HepG2 (cell line): ENCODE results near the gene ZMYND8. TPM values are rescaled to one million over a fixed set of nuclear protein-coding genes. Genes with fewer than 3 reads are reported as not detected.

ENCODE experiments used
- AGO2 ChIP-seq: fragments of 200-400 bp; formaldehyde crosslinking; optimal IDR thresholded peaks from 2 replicates; pipeline ENCODE3; 2017; ENCODE audit warnings: mild to moderate bottlenecking, low read depth, low read length, moderate library complexity
- DNMT3B ChIP-seq: conservative IDR thresholded peaks from 2 replicates; pipeline ENCODE4 v1.6.1; 2016; ENCODE audit warnings: missing biosample characterization, control low read depth
- FOXJ3 ChIP-seq: sonication (generic); formaldehyde crosslinking; IDR thresholded peaks from 2 replicates; pipeline ENCODE4 v1.4.0; 2020; ENCODE audit warnings: missing genetic modification reagents, mild to moderate bottlenecking, borderline replicate concordance
- JUND ChIP-seq: sonication (generic); formaldehyde crosslinking; IDR thresholded peaks from 2 replicates; pipeline ENCODE4 v1.8.0; 2022; ENCODE audit warnings: mild to moderate bottlenecking, missing genetic modification reagents
- MED1 ChIP-seq: sonication (generic); formaldehyde crosslinking; IDR thresholded peaks from 2 replicates; pipeline ENCODE4 v1.4.0; 2020; ENCODE audit warnings: missing genetic modification reagents
- MZF1 ChIP-seq: sonication (generic); formaldehyde crosslinking; IDR thresholded peaks from 2 replicates; pipeline ENCODE4 v1.8.1; 2023; ENCODE audit warnings: mild to moderate bottlenecking, missing genetic modification reagents, borderline replicate concordance
- PRMT3 ChIP-seq: sonication (generic); formaldehyde crosslinking; IDR thresholded peaks from 2 replicates; pipeline ENCODE4 v1.8.1; 2022; ENCODE audit warnings: low read depth, mild to moderate bottlenecking, moderate library complexity, missing genetic modification reagents, borderline replicate concordance
- RBFOX2 ChIP-seq: fragments of 200-400 bp; formaldehyde crosslinking; IDR thresholded peaks from 2 replicates; pipeline ENCODE4 v1.6.1; 2017; ENCODE audit warnings: low read depth, mild to moderate bottlenecking, low read length
- SYNCRIP ChIP-seq: fragments of 200-400 bp; formaldehyde crosslinking; IDR thresholded peaks from 2 replicates; pipeline ENCODE4 v1.6.1; 2018; ENCODE audit warnings: mild to moderate bottlenecking, low read depth, low read length; ENCODE audit not compliant: insufficient read depth
- TAF1 ChIP-seq: sonication (generic); formaldehyde crosslinking; IDR thresholded peaks from 2 replicates; pipeline ENCODE4 v1.4.0; 2020; ENCODE audit warnings: missing genetic modification reagents
- TBX3 ChIP-seq: fragments of 450-650 bp; IDR thresholded peaks from 2 replicates; pipeline ENCODE4 v1.6.1; 2017; ENCODE audit warnings: antibody characterized with exemption, mild to moderate bottlenecking, inconsistent platforms, borderline replicate concordance
- ZBTB7B ChIP-seq: sonication (generic); formaldehyde crosslinking; IDR thresholded peaks from 2 replicates; pipeline ENCODE4 v1.4.0; 2020; ENCODE audit warnings: missing genetic modification reagents
- ZBTB8A ChIP-seq: sonication (generic); formaldehyde crosslinking; IDR thresholded peaks from 2 replicates; pipeline ENCODE4 v1.4.0; 2020; ENCODE audit warnings: mild to moderate bottlenecking, low read depth, missing genetic modification reagents, borderline replicate concordance
- ZNF160 ChIP-seq: sonication (generic); formaldehyde crosslinking; IDR thresholded peaks from 2 replicates; pipeline ENCODE4 v1.8.0; 2022; ENCODE audit warnings: mild to moderate bottlenecking, inconsistent platforms, missing genetic modification reagents
- ZNF180 ChIP-seq: sonication (generic); formaldehyde crosslinking; IDR thresholded peaks from 2 replicates; pipeline ENCODE4 v1.4.0; 2020; ENCODE audit warnings: low read depth, missing genetic modification reagents, borderline replicate concordance
- ZSCAN12 ChIP-seq: sonication (generic); formaldehyde crosslinking; IDR thresholded peaks from 2 replicates; pipeline ENCODE4 v1.9.0; 2021; ENCODE audit warnings: mild to moderate bottlenecking, missing genetic modification reagents
- polyA plus RNA-seq, 8 experiments: library from polyadenylated mRNA; depleted of rRNA in 3 of 8; stranded (reverse) in 7 of 8; unstranded in 1 of 8; fragments of >200 nt; fragmentation: Illumina TruSeq in 4 of 8; extraction: Trizol in 4 of 8; gene quantifications; 2 replicates each; pipeline versions ENCODE4 v1.2.1 to v1.2.3, GENCODE V29; 2011 to 2016; ENCODE audit warnings: low read depth in 4 of 8, missing spikeins in 1 of 8, mixed read lengths in 1 of 8; ENCODE audit not compliant: insufficient read depth in 1 of 8
- total RNA-seq, 5 experiments: library from RNA; depleted of rRNA; stranded (reverse); fragments of >200 nt; fragmentation: Illumina TruSeq; extraction: Trizol; gene quantifications; 2 replicates each; pipeline ENCODE4 v1.2.3, GENCODE V29; 2016; ENCODE audit warnings: low read depth in 1 of 5
- TF ChIP-seq, protein P1 (sequence below): sonication (generic); formaldehyde crosslinking; IDR thresholded peaks from 2 replicates; pipeline ENCODE4 v1.8.1; 2023; ENCODE audit warnings: mild to moderate bottlenecking, missing genetic modification reagents
- TF ChIP-seq, protein P2 (sequence below): sonication (generic); formaldehyde crosslinking; IDR thresholded peaks from 2 replicates; pipeline ENCODE4 v1.5.1; 2020; ENCODE audit warnings: missing genetic modification reagents, mild to moderate bottlenecking, borderline replicate concordance
- TF ChIP-seq, protein P3 (sequence below): sonication (generic); formaldehyde crosslinking; IDR thresholded peaks from 2 replicates; pipeline ENCODE4 v1.5.0; 2020; ENCODE audit warnings: missing genetic modification reagents, mild to moderate bottlenecking, borderline replicate concordance
- TF ChIP-seq, protein P4 (sequence below): sonication (generic); formaldehyde crosslinking; IDR thresholded peaks from 2 replicates; pipeline ENCODE4 v1.4.0; 2020; ENCODE audit warnings: missing genetic modification reagents, borderline replicate concordance
- TF ChIP-seq, protein P5 (sequence below): IDR thresholded peaks from 2 replicates; pipeline ENCODE4 v1.6.1; 2018; ENCODE audit warnings: missing genetic modification reagents

ZMYND8 gene
- total and polyA plus RNA-seq, 2 of the 13 experiments (the other 11 are each of a cell fraction or from before 2014, with no cell fraction given), result 53.9 to 84.7 TPM

DNA sequence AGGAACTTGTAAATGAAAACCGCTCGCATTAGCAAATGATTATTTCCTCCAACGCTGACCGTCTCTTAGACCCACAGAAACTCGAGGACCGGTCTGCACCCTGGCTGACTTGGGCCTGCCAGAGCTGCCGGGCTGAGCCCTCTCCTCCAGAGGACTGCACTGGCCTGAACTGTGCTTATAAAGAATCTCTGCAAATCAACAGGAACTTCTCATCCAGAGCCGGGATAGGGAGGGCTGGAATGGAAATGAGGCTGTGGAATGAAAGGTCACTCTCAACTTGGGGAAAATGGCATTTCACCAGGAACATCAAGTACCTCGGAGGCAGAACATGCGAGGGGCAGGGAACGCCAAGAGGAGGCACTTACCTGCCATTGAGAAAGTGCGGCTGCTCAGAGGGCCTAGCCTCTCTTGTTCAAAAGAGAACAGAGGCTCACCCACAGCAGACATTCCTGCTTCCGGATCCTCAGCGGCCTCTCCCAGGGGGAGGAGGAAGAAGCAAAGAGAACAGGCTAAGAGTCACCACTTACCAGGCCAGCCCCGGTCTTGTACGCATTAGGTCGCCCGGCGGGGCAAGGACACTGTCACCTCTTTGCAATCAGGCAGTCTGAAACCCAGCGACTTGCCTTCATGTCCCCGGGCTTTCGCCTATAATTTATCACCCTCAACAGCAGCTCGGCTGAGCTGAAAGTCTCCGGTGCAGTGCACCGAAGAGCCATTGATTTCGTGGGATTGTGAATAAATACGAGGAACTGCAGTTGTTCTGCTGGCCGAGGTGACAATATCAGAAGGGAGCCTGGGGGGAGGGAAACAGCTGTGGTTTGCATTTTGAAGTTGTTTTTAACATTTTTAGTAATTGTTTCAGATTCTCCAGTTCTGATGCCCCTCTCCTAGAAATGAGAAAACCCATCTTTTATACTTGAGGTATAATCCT is 37.6 kb downstream of the ZMYND8 start (continued):
- TF ChIP-seq ZNF180 (no peak), PRMT3 (CRISPR knock-in tag) (no peak), DNMT3B (CRISPR knock-in tag) (no peak), JUND (CRISPR knock-in tag) (no peak), SYNCRIP (no peak), MZF1 (CRISPR knock-in tag) (no peak), FOXJ3 (CRISPR knock-in tag) (no peak), ZSCAN12 (CRISPR knock-in tag) (no peak), MED1 (peak; percentile 11), RBFOX2 (no peak), TBX3 (no peak), ZNF160 (no peak), TAF1 (CRISPR knock-in tag) (no peak), ZBTB8A (0 out of 2 replicates have a peak, but pooled peaks have one; percentile 84), ZBTB7B (CRISPR knock-in tag) (0 out of 2 replicates have a peak, but pooled peaks have one; percentile 9), AGO2 (no peak)
- TF ChIP-seq, protein P1, sequence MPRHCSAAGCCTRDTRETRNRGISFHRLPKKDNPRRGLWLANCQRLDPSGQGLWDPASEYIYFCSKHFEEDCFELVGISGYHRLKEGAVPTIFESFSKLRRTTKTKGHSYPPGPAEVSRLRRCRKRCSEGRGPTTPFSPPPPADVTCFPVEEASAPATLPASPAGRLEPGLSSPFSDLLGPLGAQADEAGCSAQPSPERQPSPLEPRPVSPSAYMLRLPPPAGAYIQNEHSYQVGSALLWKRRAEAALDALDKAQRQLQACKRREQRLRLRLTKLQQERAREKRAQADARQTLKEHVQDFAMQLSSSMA (CRISPR knock-in tag), result peak; percentile 3; the same call in 1 of the 2 replicates
- TF ChIP-seq, protein P2, sequence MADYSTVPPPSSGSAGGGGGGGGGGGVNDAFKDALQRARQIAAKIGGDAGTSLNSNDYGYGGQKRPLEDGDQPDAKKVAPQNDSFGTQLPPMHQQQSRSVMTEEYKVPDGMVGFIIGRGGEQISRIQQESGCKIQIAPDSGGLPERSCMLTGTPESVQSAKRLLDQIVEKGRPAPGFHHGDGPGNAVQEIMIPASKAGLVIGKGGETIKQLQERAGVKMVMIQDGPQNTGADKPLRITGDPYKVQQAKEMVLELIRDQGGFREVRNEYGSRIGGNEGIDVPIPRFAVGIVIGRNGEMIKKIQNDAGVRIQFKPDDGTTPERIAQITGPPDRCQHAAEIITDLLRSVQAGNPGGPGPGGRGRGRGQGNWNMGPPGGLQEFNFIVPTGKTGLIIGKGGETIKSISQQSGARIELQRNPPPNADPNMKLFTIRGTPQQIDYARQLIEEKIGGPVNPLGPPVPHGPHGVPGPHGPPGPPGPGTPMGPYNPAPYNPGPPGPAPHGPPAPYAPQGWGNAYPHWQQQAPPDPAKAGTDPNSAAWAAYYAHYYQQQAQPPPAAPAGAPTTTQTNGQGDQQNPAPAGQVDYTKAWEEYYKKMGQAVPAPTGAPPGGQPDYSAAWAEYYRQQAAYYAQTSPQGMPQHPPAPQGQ (CRISPR knock-in tag), result no peak
- TF ChIP-seq, protein P3, sequence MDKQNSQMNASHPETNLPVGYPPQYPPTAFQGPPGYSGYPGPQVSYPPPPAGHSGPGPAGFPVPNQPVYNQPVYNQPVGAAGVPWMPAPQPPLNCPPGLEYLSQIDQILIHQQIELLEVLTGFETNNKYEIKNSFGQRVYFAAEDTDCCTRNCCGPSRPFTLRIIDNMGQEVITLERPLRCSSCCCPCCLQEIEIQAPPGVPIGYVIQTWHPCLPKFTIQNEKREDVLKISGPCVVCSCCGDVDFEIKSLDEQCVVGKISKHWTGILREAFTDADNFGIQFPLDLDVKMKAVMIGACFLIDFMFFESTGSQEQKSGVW (CRISPR knock-in tag), result no peak
- TF ChIP-seq, protein P4, sequence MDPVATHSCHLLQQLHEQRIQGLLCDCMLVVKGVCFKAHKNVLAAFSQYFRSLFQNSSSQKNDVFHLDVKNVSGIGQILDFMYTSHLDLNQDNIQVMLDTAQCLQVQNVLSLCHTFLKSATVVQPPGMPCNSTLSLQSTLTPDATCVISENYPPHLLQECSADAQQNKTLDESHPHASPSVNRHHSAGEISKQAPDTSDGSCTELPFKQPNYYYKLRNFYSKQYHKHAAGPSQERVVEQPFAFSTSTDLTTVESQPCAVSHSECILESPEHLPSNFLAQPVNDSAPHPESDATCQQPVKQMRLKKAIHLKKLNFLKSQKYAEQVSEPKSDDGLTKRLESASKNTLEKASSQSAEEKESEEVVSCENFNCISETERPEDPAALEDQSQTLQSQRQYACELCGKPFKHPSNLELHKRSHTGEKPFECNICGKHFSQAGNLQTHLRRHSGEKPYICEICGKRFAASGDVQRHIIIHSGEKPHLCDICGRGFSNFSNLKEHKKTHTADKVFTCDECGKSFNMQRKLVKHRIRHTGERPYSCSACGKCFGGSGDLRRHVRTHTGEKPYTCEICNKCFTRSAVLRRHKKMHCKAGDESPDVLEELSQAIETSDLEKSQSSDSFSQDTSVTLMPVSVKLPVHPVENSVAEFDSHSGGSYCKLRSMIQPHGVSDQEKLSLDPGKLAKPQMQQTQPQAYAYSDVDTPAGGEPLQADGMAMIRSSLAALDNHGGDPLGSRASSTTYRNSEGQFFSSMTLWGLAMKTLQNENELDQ, result no peak
- TF ChIP-seq, protein P5, sequence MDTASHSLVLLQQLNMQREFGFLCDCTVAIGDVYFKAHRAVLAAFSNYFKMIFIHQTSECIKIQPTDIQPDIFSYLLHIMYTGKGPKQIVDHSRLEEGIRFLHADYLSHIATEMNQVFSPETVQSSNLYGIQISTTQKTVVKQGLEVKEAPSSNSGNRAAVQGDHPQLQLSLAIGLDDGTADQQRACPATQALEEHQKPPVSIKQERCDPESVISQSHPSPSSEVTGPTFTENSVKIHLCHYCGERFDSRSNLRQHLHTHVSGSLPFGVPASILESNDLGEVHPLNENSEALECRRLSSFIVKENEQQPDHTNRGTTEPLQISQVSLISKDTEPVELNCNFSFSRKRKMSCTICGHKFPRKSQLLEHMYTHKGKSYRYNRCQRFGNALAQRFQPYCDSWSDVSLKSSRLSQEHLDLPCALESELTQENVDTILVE, result no peak
